GM23248 (cell line): ENCODE results near the gene ERCC3. TPM values are rescaled to one million over a fixed set of nuclear protein-coding genes. Genes with fewer than 3 reads are reported as not detected.
A peak's percentile ranks its signal among the peaks of the same experiment; 100 is the strongest.
"Not testable (repeated sequence)": the region's sequence is repeated elsewhere in the genome, so short reads cannot be mapped to it uniquely, and the experiment has no call there.

Experiments used
- DNase-seq: peaks from one replicate; pipeline ENCODE4 v3.0.0-alpha.2; 2015
- H2AFZ ChIP-seq: fragments of 200-600 bp; sonication (generic); 2 replicates; pipeline ENCODE4 v1.6.1; 2016; ENCODE audit warnings: antibody characterized with exemption
- H3F3A ChIP-seq: fragments of 200-600 bp; sonication (generic); 2 replicates; pipeline ENCODE4 v1.6.1; 2016; ENCODE audit warnings: mild to moderate bottlenecking, antibody characterized with exemption, mixed run types; ENCODE audit not compliant: insufficient read depth
- H3K27ac ChIP-seq: fragments of 200-600 bp; sonication (generic); 2 replicates; pipeline ENCODE4 v1.5.1; 2016; ENCODE audit warnings: mild to moderate bottlenecking
- H3K27me3 ChIP-seq: fragments of 200-600 bp; sonication (generic); replicated peaks from 2 replicates; pipeline ENCODE4 v1.6.1; 2016; ENCODE audit warnings: mild to moderate bottlenecking; ENCODE audit not compliant: insufficient read depth
- H3K36me3 ChIP-seq: fragments of 200-600 bp; sonication (generic); 2 replicates; pipeline ENCODE4 v1.6.1; 2016; ENCODE audit warnings: low read depth, mild to moderate bottlenecking
- H3K4me1 ChIP-seq: fragments of 200-600 bp; sonication (generic); 2 replicates; pipeline ENCODE4 v1.6.1; 2016; ENCODE audit warnings: mild to moderate bottlenecking; ENCODE audit not compliant: insufficient read depth
- H3K4me2 ChIP-seq: fragments of 200-600 bp; sonication (generic); one replicate; pipeline ENCODE4 v1.6.1; 2016; ENCODE audit warnings: mild to moderate bottlenecking; ENCODE audit not compliant: unreplicated experiment
- H3K4me3 ChIP-seq: fragments of 200-600 bp; sonication (generic); 2 replicates; pipeline ENCODE4 v1.5.1; 2016; ENCODE audit warnings: mild to moderate bottlenecking
- H3K79me2 ChIP-seq: fragments of 200-600 bp; sonication (generic); 2 replicates; pipeline ENCODE4 v1.6.1; 2016; ENCODE audit warnings: mild to moderate bottlenecking; ENCODE audit not compliant: insufficient read depth
- H3K9ac ChIP-seq: fragments of 200-600 bp; sonication (generic); 2 replicates; pipeline ENCODE4 v1.6.1; 2016; ENCODE audit warnings: mild to moderate bottlenecking
- H3K9me2 ChIP-seq: fragments of 200-600 bp; sonication (generic); 2 replicates; pipeline ENCODE4 v1.6.1; 2016; ENCODE audit warnings: mixed run types, mild to moderate bottlenecking, moderate library complexity; ENCODE audit not compliant: insufficient read depth
- H3K9me3 ChIP-seq: fragments of 200-600 bp; sonication (generic); one replicate; pipeline ENCODE4 v1.6.1; 2017; ENCODE audit warnings: low read depth
- H4K20me1 ChIP-seq: fragments of 200-600 bp; sonication (generic); 2 replicates; pipeline ENCODE4 v1.6.0; 2016; ENCODE audit not compliant: insufficient read depth
- EZH2 ChIP-seq: fragments of 200-600 bp; sonication (generic); IDR thresholded peaks from 2 replicates; pipeline ENCODE4 v1.6.1; 2018; ENCODE audit warnings: antibody characterized with exemption, mild to moderate bottlenecking; ENCODE audit not compliant: insufficient read depth, poor library complexity, severe bottlenecking
- EZH2phosphoT487 ChIP-seq: fragments of 200-600 bp; sonication (generic); IDR thresholded peaks from 2 replicates; pipeline ENCODE4 v1.6.1; 2018; ENCODE audit warnings: antibody characterized with exemption, moderate library complexity, mild to moderate bottlenecking, low read depth; ENCODE audit not compliant: insufficient read depth
- WGBS, 2 experiments: methylation state at CpG; one replicate each; pipeline ENCODE4 v1.1.6; 2015 to 2017; ENCODE audit warnings: low lambda C conversion rate in 2 of 2, low coverage in 1 of 2; ENCODE audit errors: missing lambda C conversion rate in 2 of 2; 5-methylcytosine and 5-hydroxymethylcytosine counted together
- in situ Hi-C: fragments of 300-500 bp; cut with MboI; formaldehyde crosslinking; loops from 2 replicates; pipeline ENCODE4 v1.15.0; 2020
- polyA plus RNA-seq: library from polyadenylated mRNA; unstranded; fragments of >200 nt; fragmentation: Nextera tagmentation; extraction: Ambion mirVana; gene quantifications from 2 replicates; pipeline ENCODE4 v1.2.1, GENCODE V29; 2016
- small RNA-seq: library from RNA; depleted of rRNA; stranded (forward); fragments of <200 nt; gene quantifications from one replicate; pipeline ENCODE3, GENCODE V24; 2014; ENCODE audit warnings: low read depth, low replicate concordance
- total RNA-seq: library from RNA; depleted of rRNA; stranded (reverse); fragments of >200 nt; shearing (Covaris generic); gene quantifications from 2 replicates; pipeline ENCODE4 v1.2.3, GENCODE V29; 2014; rRNA removed

ERCC3 gene
- total and polyA plus RNA-seq, 2 experiments from 2014 or later: 41.8 to 42.9 TPM

GRCh38 chr2:127216095-127216494 lies 77.8 kb downstream of the ERCC3 start:
- H3F3A ChIP-seq: no peaks in the 10 kb centered on the region
- H3K9ac ChIP-seq: no peak overlapping the region
- no peaks in the 10 kb centered on the region for H3K36me3 ChIP-seq
- 64 to 70% methylated on average over 2 of the region's 2 CpGs for WGBS, 2 experiments
- no peak for DNase-seq
- TF ChIP-seq EZH2phosphoT487 (no peak), EZH2 (no peak)
- no peak overlapping the region for H3K4me2 ChIP-seq
- H3K79me2 ChIP-seq: no peaks in the 10 kb centered on the region
- no peak overlapping the region for H3K4me3 ChIP-seq
- H3K9me3 ChIP-seq: no peaks in the 10 kb centered on the region
- H4K20me1 ChIP-seq: no peaks in the 10 kb centered on the region
- no peak overlapping the region for H3K27ac ChIP-seq
- H3K27me3 ChIP-seq: no peaks in the 10 kb centered on the region
- no peaks in the 10 kb centered on the region for H3K9me2 ChIP-seq
- H3K4me1 ChIP-seq: peaks cover 10% of the 10 kb centered on the region; the same call in 1 of the 2 replicates
- H2AFZ ChIP-seq: no peak overlapping the region
- in situ Hi-C loops: no loop called here

- WGBS, 2 experiments: 43 to 44% methylated on average over 2 of the region's 2 CpGs
- H3K4me2 ChIP-seq, H3K4me1 ChIP-seq, in situ Hi-C loops, H2AFZ ChIP-seq, H3K9ac ChIP-seq, H4K20me1 ChIP-seq, H3K79me2 ChIP-seq, DNase-seq, H3F3A ChIP-seq, H3K27me3 ChIP-seq, H3K9me2 ChIP-seq, H3K27ac ChIP-seq, H3K4me3 ChIP-seq, H3K9me3 ChIP-seq, H3K36me3 ChIP-seq: not testable (repeated sequence)
Measured at GRCh38 chr2:127214201-127214600, 79.7 kb downstream of the ERCC3 start.

- 26 to 46% methylated on average over 4 of the region's 4 CpGs for WGBS, 2 experiments
- in situ Hi-C loops: no loop called here
Measured at GRCh38 chr2:127208313-127208712, 85.6 kb downstream of the ERCC3 start.

More at GRCh38 chr2:127208313-127208712, 85.6 kb downstream of the ERCC3 start:
- Histone ChIP-seq H3K79me2 (no peaks in the 10 kb centered on the region), H3K9me2 (no peaks in the 10 kb centered on the region), H3K36me3 (no peaks in the 10 kb centered on the region), H3K27me3 (no peaks in the 10 kb centered on the region), H3K4me3 (no peak overlapping the region), H3K9me3 (no peaks in the 10 kb centered on the region), H3K4me2 (no peak overlapping the region), H3K4me1 (0 out of 2 replicates have a peak, but pooled peaks cover 3% of the 10 kb centered on the region), H2AFZ (no peak overlapping the region), H4K20me1 (no peaks in the 10 kb centered on the region), H3K27ac (no peak overlapping the region), H3K9ac (no peak overlapping the region), H3F3A (no peaks in the 10 kb centered on the region)
- DNase-seq: peak; percentile 22
- TF ChIP-seq EZH2 (no peak), EZH2phosphoT487 (no peak)

Small RNA genes lying within 50 kb of the gene (small RNA-seq; reads per million reads assigned to genes)
- gene RNU6-1147P: not detected

Other genes with a start within 250 kb of the ERCC3 start
- 33.0 and 33.1 TPM in 2 replicates for gene BIN1, start 187.0 kb downstream of the ERCC3 start, total RNA-seq
- gene BIN1, start 187.0 kb downstream of the ERCC3 start, polyA plus RNA-seq: 23.9 and 24.3 TPM in 2 replicates
- 0.13 and 0.65 TPM in 2 replicates for gene CYP27C1, start 73.8 kb downstream of the ERCC3 start, total RNA-seq
- 0.70 and 0.73 TPM in 2 replicates for gene CYP27C1, start 73.8 kb downstream of the ERCC3 start, polyA plus RNA-seq
- 39.6 and 41.0 TPM in 2 replicates for gene MAP3K2, start 93.8 kb upstream of the ERCC3 start, total RNA-seq
- gene MAP3K2, start 93.8 kb upstream of the ERCC3 start, polyA plus RNA-seq: 32.9 and 36.7 TPM in 2 replicates
- not detected in 2 replicates for gene PROC, start 124.3 kb upstream of the ERCC3 start, total RNA-seq
- not detected in 2 replicates for gene PROC, start 124.3 kb upstream of the ERCC3 start, polyA plus RNA-seq
- 23.3 and 32.4 TPM in 2 replicates for gene IWS1, start 232.3 kb upstream of the ERCC3 start, total RNA-seq
- 41.1 and 42.4 TPM in 2 replicates for gene IWS1, start 232.3 kb upstream of the ERCC3 start, polyA plus RNA-seq
- under 0.01 TPM in 1 of 2 replicates, not detected in the other for gene MYO7B, start 241.5 kb upstream of the ERCC3 start, total RNA-seq
- gene MYO7B, start 241.5 kb upstream of the ERCC3 start, polyA plus RNA-seq: not detected in 2 replicates